H1 (cell line): Measurements from ENCODE around the gene HMGXB3.

Experiments used
- CTCF ChIP-seq, 3 experiments: IDR thresholded peaks; 1 replicate in 2 of 3; 2 replicates in 1 of 3; pipeline versions ENCODE4 v1.5.1 to v1.6.1; 2011; ENCODE audit warnings: low read length in 3 of 3, mild to moderate bottlenecking in 3 of 3, inconsistent platforms in 2 of 3, low read depth in 1 of 3, moderate library complexity in 1 of 3; ENCODE audit not compliant: insufficient read depth in 1 of 3; ENCODE audit errors: control extremely low read depth in 1 of 3
- MAX ChIP-seq: IDR thresholded peaks from 2 replicates; pipeline ENCODE4 v1.6.1; 2012; ENCODE audit warnings: inconsistent platforms

- TF ChIP-seq MAX = no peak
- no peak for TF ChIP-seq CTCF (IDR thresholded peaks at IDR 0.05; ENCODE audit: control extremely low read depth in 1 of 3, insufficient read depth in 1 of 3, low read depth in 1 of 3, low read length in 3 of 3)
These were observed 72.6 kb downstream of the HMGXB3 start for GRCh38 chr5:150073086-150073625.
